GM13977 (cell line): ENCODE results near the gene HAVCR2.

Source experiments
- DNase-seq: peaks from one replicate; pipeline ENCODE4 v3.0.0; 2012; ENCODE audit warnings: low spot score
- CTCF ChIP-seq: IDR thresholded peaks from 2 replicates; pipeline ENCODE4 v1.5.1; 2012; ENCODE audit warnings: mild to moderate bottlenecking, control low read depth; ENCODE audit not compliant: insufficient read depth; ENCODE audit errors: extremely low read depth, missing control alignments
- in situ Hi-C: fragments of 300-500 bp; cut with MboI; formaldehyde crosslinking; loops from one replicate; pipeline ENCODE4 v1.12.0; 2022; ENCODE audit warnings: low sequenced_read_pairs, low pct_unique_long_range_greater_than_20kb, mixed read lengths, inconsistent platforms; ENCODE audit not compliant: unreplicated experiment

The HAVCR2 gene

DNA sequence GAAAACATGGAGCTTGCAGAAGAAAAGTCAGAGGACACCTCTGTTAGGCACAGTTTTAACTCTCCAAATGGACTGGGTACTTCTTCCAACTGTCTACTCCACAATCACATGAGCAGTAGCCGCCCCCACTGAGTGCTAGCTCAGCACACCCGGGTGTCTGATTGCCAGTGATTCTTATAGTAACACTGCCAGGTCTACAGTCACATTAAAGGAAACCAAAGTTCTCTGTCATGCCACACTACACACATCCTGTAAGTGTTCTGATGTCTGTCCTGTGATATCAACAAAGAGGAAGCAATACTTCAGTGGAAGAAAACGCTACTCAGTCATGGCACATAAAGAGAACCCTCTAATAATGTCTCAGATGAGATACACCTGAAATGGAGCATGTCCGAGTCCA is at the start of gene HAVCR2:
TSS of gene HAVCR2 (minus strand) at position 69 of the 400 bp plus-strand sequence. CDS start at position 8, 61 bp downstream.
- in situ Hi-C loops: no loop called here
- TF ChIP-seq CTCF: no peak
- peak; percentile 40 for DNase-seq

GRCh38 chr5:157157293-157157891 is 48.5 kb upstream of the HAVCR2 start:
- in situ Hi-C loops: no loop called here
- TF ChIP-seq CTCF: no peak
- no peak for DNase-seq

- no peak for DNase-seq
- no peak for TF ChIP-seq CTCF
Measured at GRCh38 chr5:157155297-157155696, 46.5 kb upstream of the HAVCR2 start.

GRCh38 chr5:157150995-157151394 is 42.2 kb upstream of the HAVCR2 start:
- in situ Hi-C loops: no loop called here
- TF ChIP-seq CTCF: no peak

More at GRCh38 chr5:157155297-157155696, 46.5 kb upstream of the HAVCR2 start:
- in situ Hi-C loops: no loop called here

DNA sequence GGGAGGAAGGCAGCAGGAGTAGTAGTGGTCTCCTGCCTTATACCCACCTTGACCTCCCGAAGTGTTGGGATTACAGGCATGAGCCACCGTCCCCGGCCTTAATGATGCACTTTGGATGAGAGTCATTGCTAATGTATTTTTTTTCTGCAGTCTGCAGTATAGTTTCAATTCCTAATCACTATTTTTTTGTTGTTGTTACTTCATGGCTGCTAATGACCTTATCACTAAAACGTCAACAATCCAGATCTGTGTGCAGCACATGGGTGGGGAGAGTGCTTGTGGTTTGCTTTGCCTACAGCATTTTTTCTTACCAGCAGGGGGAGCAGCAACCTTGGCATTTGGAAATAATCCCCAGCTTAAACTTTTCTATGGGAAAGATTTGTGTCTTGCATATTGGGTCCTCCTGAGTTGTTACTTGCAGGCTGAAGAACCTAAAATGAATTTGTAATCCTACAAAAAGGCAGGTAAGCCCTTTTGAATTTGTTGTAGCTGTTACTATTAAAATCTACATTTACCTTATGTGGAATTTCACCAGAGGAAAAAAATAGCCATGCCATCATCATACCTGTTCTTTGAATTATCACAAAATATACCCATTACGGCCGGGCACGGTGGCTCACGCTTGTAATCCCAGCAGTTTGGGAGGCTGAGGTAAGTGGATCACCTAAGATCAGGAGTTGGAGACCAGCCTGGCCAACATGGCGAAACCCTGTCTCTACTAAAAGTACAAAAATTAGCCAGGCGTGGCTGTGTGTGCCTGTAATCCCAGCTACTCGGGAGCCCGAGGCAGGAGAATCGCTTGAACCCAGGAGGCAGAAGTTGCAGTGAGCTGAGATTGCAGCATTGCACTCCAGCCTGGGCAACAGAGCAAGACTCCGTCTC is 40.1 kb upstream of the HAVCR2 start:
- TF ChIP-seq CTCF: peak; percentile 84
- peak; percentile 64 for DNase-seq

More at GRCh38 chr5:157150995-157151394, 42.2 kb upstream of the HAVCR2 start:
- DNase-seq: no peak

GRCh38 chr5:157143127-157143971 is 34.5 kb upstream of the HAVCR2 start:
- no peak for TF ChIP-seq CTCF
- peak; percentile 57 for DNase-seq
- in situ Hi-C loops: loop anchor here (10.0 to 25.0 kb wide), 3 partner anchors 171 to 1206 kb away; no protein-coding TSS in a partner anchor

More for the DNA sequence above, 40.1 kb upstream of the HAVCR2 start:
- in situ Hi-C loops: loop anchor here (10.0 to 25.0 kb wide), 3 partner anchors 166 to 1212 kb away; no protein-coding TSS in a partner anchor
